Keratinocyte (primary cell): ENCODE data around the gene PNPLA7. TPM values are rescaled to one million over a fixed set of nuclear protein-coding genes. Genes with fewer than 3 reads are reported as not detected.

Source experiments
- DNase-seq: peaks from one replicate; pipeline ENCODE4 v3.0.0-alpha.2; 2011; ENCODE audit warnings: low read depth, missing footprints, low spot score
- FAIRE-seq: peaks from 2 replicates; lab custom pipeline; 2011; peaks lifted over from hg19 to GRCh38; lab: Jason Lieb, UNC
- H2AFZ ChIP-seq: 2 replicates; pipeline ENCODE4 v1.6.0; 2012; ENCODE audit warnings: low read length, control low read depth, inconsistent platforms; ENCODE audit not compliant: control insufficient read depth
- H3K27ac ChIP-seq: 2 replicates; pipeline ENCODE4 v1.5.1; 2011; ENCODE audit warnings: low read length; ENCODE audit not compliant: control insufficient read depth, insufficient read depth
- H3K27me3 ChIP-seq: 3 replicates; pipeline ENCODE4 v1.6.0; 2011; ENCODE audit warnings: low read length; ENCODE audit not compliant: control insufficient read depth, insufficient read depth; ENCODE audit errors: extremely low read depth
- H3K36me3 ChIP-seq, 2 experiments: 2 replicates in 1 of 2; 3 replicates in 1 of 2; pipeline ENCODE4 v1.5.1; 2011; ENCODE audit warnings: low read length in 2 of 2, mild to moderate bottlenecking in 1 of 2; ENCODE audit not compliant: control insufficient read depth in 2 of 2, insufficient read depth in 2 of 2; ENCODE audit errors: extremely low read depth in 1 of 2
- H3K4me1 ChIP-seq: 3 replicates; pipeline ENCODE4 v1.5.1; 2011; ENCODE audit warnings: low read length; ENCODE audit not compliant: control insufficient read depth, insufficient read depth; ENCODE audit errors: extremely low read depth
- H3K4me2 ChIP-seq: 3 replicates; pipeline ENCODE4 v1.6.0; 2011; ENCODE audit warnings: low read depth, low read length; ENCODE audit not compliant: control insufficient read depth, insufficient read depth; ENCODE audit errors: extremely low read depth
- H3K4me3 ChIP-seq, 3 experiments: fragments of 200-600 bp in 1 of 3; sonication (generic) in 1 of 3; 2 replicates in 2 of 3; 3 replicates in 1 of 3; pipeline ENCODE4 v1.5.1; 2011 to 2016; ENCODE audit warnings: low read length in 3 of 3, mild to moderate bottlenecking in 3 of 3, control low read depth in 2 of 3, inconsistent platforms in 1 of 3, low read depth in 1 of 3, mixed read lengths in 1 of 3, mixed run types in 1 of 3, moderate library complexity in 1 of 3; ENCODE audit not compliant: control insufficient read depth in 2 of 3, insufficient read depth in 2 of 3; ENCODE audit errors: extremely low read depth in 1 of 3
- H3K79me2 ChIP-seq: 2 replicates; pipeline ENCODE4 v1.6.0; 2012; ENCODE audit warnings: low read length; ENCODE audit not compliant: control insufficient read depth, insufficient read depth
- H3K9ac ChIP-seq: 3 replicates; pipeline ENCODE4 v1.6.0; 2011; ENCODE audit warnings: low read length; ENCODE audit not compliant: control insufficient read depth, insufficient read depth; ENCODE audit errors: extremely low read depth
- H3K9me1 ChIP-seq: 3 replicates; pipeline ENCODE4 v1.6.0; 2011; ENCODE audit warnings: low read length; ENCODE audit not compliant: control insufficient read depth, insufficient read depth; ENCODE audit errors: extremely low read depth
- H3K9me3 ChIP-seq: 2 replicates; pipeline ENCODE4 v1.5.1; 2012; ENCODE audit warnings: low read depth, low read length; ENCODE audit not compliant: control insufficient read depth
- H4K20me1 ChIP-seq: 3 replicates; pipeline ENCODE4 v1.6.0; 2011; ENCODE audit warnings: low read length; ENCODE audit not compliant: control insufficient read depth, insufficient read depth; ENCODE audit errors: extremely low read depth
- CTCF ChIP-seq, 3 experiments: IDR thresholded peaks in 1 of 3; conservative IDR thresholded peaks in 1 of 3; optimal IDR thresholded peaks in 1 of 3; 2 replicates in 2 of 3; 3 replicates in 1 of 3; pipeline versions ENCODE3 to v1.5.1; 2011; ENCODE audit warnings: low read length in 3 of 3, mild to moderate bottlenecking in 3 of 3, moderate library complexity in 2 of 3, control low read depth in 1 of 3, inconsistent platforms in 1 of 3; ENCODE audit not compliant: insufficient read depth in 2 of 3; ENCODE audit errors: extremely low read depth in 1 of 3
- EZH2 ChIP-seq: IDR thresholded peaks from one replicate; pipeline ENCODE4 v1.6.1; 2012; ENCODE audit warnings: inconsistent platforms, mild to moderate bottlenecking, low read length, moderate library complexity
- dilution Hi-C: fragments of 300-500 bp; cut with MboI; formaldehyde crosslinking; loops from one replicate; pipeline ENCODE4 v1.7.0; 2020; ENCODE audit warnings: low sequenced_read_pairs; ENCODE audit not compliant: extremely low pct_ligation_motif_present
- polyA plus RNA-seq, 5 experiments: library from polyadenylated mRNA; depleted of rRNA in 3 of 5; stranded (reverse) in 3 of 5; stranded (forward) in 1 of 5; unstranded in 1 of 5; fragments of >200 nt; gene quantifications; 1 replicate in 1 of 5; 2 replicates in 3 of 5; 3 replicates in 1 of 5; pipeline versions ENCODE4 v1.2.1 to v1.2.3, GENCODE V29; 2011 to 2012; ENCODE audit warnings: missing spikeins in 2 of 5, low read depth in 1 of 5, low replicate concordance in 1 of 5

PNPLA7 gene
- polyA plus RNA-seq, 1 donor (not counting 4 experiments of a cell fraction or from before 2014, with no cell fraction given), result 0.34 TPM

GRCh38 chr9:137516144-137516917 lies 33.9 kb downstream of the PNPLA7 start:
- no peak for TF ChIP-seq EZH2
- no peak for TF ChIP-seq CTCF (optimal IDR thresholded peaks at IDR 0.05 in 1 of 3, IDR thresholded peaks at IDR 0.05 in 1 of 3, conservative IDR thresholded peaks at IDR 0.05 in 1 of 3; ENCODE audit: extremely low read depth in 1 of 3, insufficient read depth in 2 of 3, low read length in 3 of 3)
- H4K20me1 ChIP-seq, result no peaks in the 10 kb centered on the region
- no peaks in the 10 kb centered on the region for H3K4me1 ChIP-seq
- no peaks in the 10 kb centered on the region for H3K36me3 ChIP-seq
- DNase-seq, result no peak
- no peak overlapping the region for H3K4me3 ChIP-seq
- H3K9me3 ChIP-seq, result no peaks in the 10 kb centered on the region
- FAIRE-seq, result no peak
- no peak overlapping the region for H2AFZ ChIP-seq
- no peaks in the 10 kb centered on the region for H3K27me3 ChIP-seq
- dilution Hi-C loops, result no loop called here
- no peak overlapping the region for H3K27ac ChIP-seq
- no peak overlapping the region for H3K4me2 ChIP-seq
- no peaks in the 10 kb centered on the region for H3K79me2 ChIP-seq
- peaks cover 2% of the 10 kb centered on the region for H3K9me1 ChIP-seq
- no peak overlapping the region for H3K9ac ChIP-seq

- H3K36me3 ChIP-seq, result no peaks in the 10 kb centered on the region
- H3K9ac ChIP-seq, result no peak overlapping the region
- no peak overlapping the region for H3K27ac ChIP-seq
- peaks cover 2% of the 10 kb centered on the region for H3K9me1 ChIP-seq
- H2AFZ ChIP-seq, result no peak overlapping the region
- no peaks in the 10 kb centered on the region for H3K4me1 ChIP-seq
- no peaks in the 10 kb centered on the region for H4K20me1 ChIP-seq
- no peaks in the 10 kb centered on the region for H3K79me2 ChIP-seq
- no peak for DNase-seq
- no peak overlapping the region for H3K4me3 ChIP-seq
- no peak for FAIRE-seq
- no peak for TF ChIP-seq CTCF (optimal IDR thresholded peaks at IDR 0.05 in 1 of 3, IDR thresholded peaks at IDR 0.05 in 1 of 3, conservative IDR thresholded peaks at IDR 0.05 in 1 of 3; ENCODE audit: extremely low read depth in 1 of 3, insufficient read depth in 2 of 3, low read length in 3 of 3)
- TF ChIP-seq EZH2, result no peak
- H3K27me3 ChIP-seq, result no peaks in the 10 kb centered on the region
- H3K4me2 ChIP-seq, result no peak overlapping the region
- dilution Hi-C loops, result no loop called here
- H3K9me3 ChIP-seq, result no peaks in the 10 kb centered on the region
These were observed 34.9 kb downstream of the PNPLA7 start for GRCh38 chr9:137515338-137515724.
